Stimulated activated CD4-positive, alpha-beta T cell treated with anti-CD3 and anti-CD28 coated beads, TNF-alpha, amount 100 ng/mL, for 1 hour (primary cell): Measurements from ENCODE around the gene PIF1.

Experiments used
- DNase-seq, 3 donors: peaks; one replicate each; pipeline ENCODE4 v3.0.0-alpha.2; 2020; ENCODE audit warnings: low read depth in 3 of 3, low spot score in 1 of 3

The PIF1 gene

GRCh38 chr15:64775551-64776401 lies 49.7 kb downstream of the PIF1 start, which contains the start of gene RBPMS2:
RBPMS2 (minus strand) TSS chr15:64775589; CDS start chr15:64775319, 270 bp downstream.
- DNase-seq: no peak

- DNase-seq: no peak
Observed at GRCh38 chr15:64774629-64775493, 50.6 kb downstream of the PIF1 start.

DNA sequence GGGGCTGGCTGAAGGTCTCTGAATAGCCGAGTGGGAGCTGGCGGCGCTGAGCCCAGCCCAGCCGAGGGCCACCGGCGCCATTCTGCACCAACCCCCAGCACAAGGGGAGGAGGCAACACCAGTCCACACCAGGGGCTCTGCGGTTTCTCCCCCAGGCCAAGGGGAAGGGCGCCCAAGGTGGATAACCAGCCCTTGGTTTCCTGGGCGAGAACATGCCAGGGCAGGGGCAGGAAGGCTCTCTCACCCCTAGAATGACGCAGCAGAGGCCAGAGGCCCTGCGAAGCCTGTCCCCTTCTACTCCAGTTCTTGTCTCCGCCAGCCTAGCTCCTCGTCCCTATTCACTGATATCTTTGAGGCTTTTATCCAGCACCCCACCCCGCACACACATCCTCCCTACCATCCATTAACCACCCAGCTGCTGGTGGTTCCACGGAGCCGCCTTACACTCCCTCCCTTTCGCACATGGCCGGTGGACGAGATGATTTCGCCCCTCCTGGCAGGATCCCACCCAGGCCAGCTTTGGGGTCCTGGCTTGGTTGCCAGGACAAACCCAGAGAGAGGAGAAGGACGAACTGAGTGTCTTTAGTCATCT lies 51.3 kb downstream of the PIF1 start:
- DNase-seq: no peak

- DNase-seq: no peak
Observed at GRCh38 chr15:64773606-64774005, 51.8 kb downstream of the PIF1 start.

GRCh38 chr15:64772964-64773363 lies 52.5 kb downstream of the PIF1 start:
- DNase-seq: no peak

DNA sequence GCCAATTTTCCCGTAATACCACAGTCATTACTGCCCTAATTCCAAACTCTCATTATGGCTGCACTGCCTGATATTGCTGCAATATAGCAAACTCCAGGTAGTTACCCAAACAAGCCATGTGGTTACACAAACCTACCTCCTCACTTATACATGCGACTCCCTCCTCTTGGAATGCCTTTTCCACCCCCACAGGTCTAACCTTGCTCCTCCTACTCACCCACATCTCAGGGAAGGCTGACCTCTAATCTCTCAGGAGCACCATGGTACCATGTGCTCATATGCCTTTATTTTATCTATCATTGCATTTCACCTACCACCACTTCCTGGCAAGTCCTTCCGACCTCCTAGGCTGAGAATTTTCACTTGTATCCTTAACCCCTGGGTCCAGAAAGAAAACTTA lies 53.0 kb downstream of the PIF1 start:
- no peak for DNase-seq

DNA sequence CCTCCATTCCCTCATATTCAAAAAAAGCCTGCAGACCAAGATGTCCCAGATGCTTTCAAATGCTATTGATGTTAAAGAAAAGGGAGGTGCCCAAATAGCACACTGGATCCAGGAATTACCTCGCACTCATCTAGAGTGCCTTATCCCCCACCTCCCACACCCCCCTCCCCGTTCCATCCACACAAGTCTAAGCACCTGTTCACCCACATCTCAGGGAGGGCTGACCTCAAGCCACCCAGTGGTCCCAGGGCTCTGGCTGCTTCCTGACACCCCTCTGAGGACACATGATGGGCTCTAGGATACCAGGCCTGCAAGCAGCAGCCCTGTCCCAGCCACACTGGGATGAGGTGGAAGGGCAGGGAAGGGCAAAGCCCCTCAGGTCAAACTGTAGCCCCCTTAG lies 54.8 kb downstream of the PIF1 start:
- no peak for DNase-seq

- DNase-seq: no peak
Observed at GRCh38 chr15:64767203-64767602, 58.2 kb downstream of the PIF1 start.

- no peak for DNase-seq
Observed at GRCh38 chr15:64766058-64766457, 59.4 kb downstream of the PIF1 start.
